Measurements from ENCODE around the gene NR2C2AP. TPM values are rescaled to one million over a fixed set of nuclear protein-coding genes. Genes with fewer than 3 reads are reported as not detected.
"Not testable (repeated sequence)": the region's sequence is repeated elsewhere in the genome, so short reads cannot be mapped to it uniquely, and the experiment has no call there.

NR2C2AP gene
- total RNA-seq, 1 donor from 2014 or later: 48.3 TPM

DNA sequence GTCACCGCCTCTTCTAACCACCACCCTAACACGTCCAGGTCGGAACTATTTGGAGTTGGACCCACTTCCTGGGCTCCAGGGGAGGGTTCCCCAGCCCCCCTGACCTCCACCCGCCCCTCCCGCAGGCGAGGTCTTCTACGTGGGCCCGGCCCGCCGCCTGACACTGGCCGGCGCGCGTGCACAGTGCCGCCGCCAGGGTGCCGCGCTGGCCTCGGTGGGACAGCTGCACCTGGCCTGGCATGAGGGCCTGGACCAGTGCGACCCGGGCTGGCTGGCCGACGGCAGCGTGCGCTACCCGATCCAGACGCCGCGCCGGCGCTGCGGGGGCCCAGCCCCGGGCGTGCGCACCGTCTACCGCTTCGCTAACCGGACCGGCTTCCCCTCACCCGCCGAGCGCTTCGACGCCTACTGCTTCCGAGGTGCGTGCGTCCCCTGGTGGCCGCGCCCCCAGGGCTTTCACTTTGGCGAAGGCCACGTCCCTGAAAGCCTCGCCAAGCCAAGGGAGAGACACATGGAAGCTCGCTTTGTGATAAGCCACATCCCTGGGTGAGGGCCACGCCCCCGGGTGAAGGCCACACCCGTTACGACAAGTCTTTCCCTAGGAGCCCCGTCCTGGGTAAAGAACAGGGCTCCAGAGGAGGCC lies 21.8 kb upstream of the NR2C2AP start:
- Mint-ChIP-seq H3K4me3 (peak overlapping the region; percentile 80), H3K4me1 (no peaks in the 10 kb centered on the region), H3K36me3 (ENCODE audit: low read depth) (no peaks in the 10 kb centered on the region), H3K27me3 (peaks cover 18% of the 10 kb centered on the region), H3K9me3 (no peaks in the 10 kb centered on the region), H3K27ac (peak overlapping the region; percentile 34)
- intact Hi-C loops (cut with micrococcal nuclease): loop anchor here (1.0 kb wide), 1 partner anchor 79 kb away; no protein-coding TSS in a partner anchor
- DNase-seq: peak; percentile 94

DNA sequence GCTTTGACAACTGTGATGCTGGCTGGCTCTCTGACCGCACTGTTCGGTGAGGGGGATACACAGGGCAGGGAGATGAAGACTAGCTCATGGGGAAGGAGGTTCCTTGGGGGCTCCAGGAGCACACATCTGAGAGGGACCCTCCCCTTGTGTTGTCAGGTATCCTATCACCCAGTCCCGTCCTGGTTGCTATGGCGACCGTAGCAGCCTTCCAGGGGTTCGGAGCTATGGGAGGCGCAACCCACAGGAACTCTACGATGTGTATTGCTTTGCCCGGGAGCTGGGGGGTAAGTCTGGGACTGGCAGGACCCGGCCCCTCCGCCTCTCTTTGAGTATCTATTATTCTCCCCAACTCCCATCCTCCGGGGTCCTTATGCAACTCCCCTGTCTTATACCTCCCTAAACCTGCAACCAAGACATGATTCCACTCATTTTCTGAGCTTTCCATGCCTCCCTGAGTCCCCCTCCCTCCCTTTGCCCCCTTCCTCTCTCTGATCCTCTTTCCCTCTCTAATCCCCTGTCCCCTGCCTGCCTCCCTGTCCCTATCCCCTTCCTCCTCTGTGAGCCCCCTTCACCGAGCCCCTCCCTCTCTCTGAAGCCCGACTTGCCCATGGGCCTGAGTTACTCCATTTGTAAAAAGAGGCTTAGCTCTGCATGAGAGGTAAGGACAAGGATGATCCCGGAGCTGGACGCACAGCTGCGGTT lies 21.1 kb upstream of the NR2C2AP start:
- Mint-ChIP-seq H3K27ac (no peak overlapping the region), H3K4me1 (no peaks in the 10 kb centered on the region), H3K9me3 (no peaks in the 10 kb centered on the region), H3K4me3 (peak overlapping the region; percentile 63), H3K36me3 (ENCODE audit: low read depth) (no peaks in the 10 kb centered on the region), H3K27me3 (peaks cover 18% of the 10 kb centered on the region)
- DNase-seq: no peak
- intact Hi-C loops (cut with micrococcal nuclease): no loop called here

- intact Hi-C loops (cut with micrococcal nuclease): no loop called here
- Mint-ChIP-seq H3K4me1 (no peaks in the 10 kb centered on the region), H3K9me3 (no peaks in the 10 kb centered on the region), H3K36me3 (ENCODE audit: low read depth) (no peaks in the 10 kb centered on the region), H3K27me3 (peaks cover 20% of the 10 kb centered on the region), H3K4me3 (no peak overlapping the region), H3K27ac (no peak overlapping the region)
- DNase-seq: no peak
These were observed 20.4 kb upstream of the NR2C2AP start for GRCh38 chr19:19223636-19224035.

DNA sequence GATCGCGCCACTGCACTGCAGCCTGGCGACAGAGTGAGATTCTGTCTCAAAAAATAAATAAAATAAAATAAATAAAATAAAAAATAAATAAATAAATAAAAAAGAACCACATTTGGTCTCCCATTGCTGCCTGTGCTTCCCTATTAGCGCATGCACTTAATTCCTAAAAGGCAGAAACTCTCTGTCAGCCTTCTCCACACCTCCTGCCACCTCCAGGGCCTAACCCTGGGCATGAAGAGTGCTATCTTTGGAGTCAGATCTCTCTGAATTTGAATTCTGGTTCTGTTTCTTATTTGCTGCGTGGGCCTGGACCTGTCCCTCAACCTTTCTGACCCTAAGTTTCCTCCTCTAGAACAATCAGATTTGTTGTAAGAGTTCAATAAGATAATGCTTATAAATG lies 19.8 kb upstream of the NR2C2AP start:
- intact Hi-C loops (cut with micrococcal nuclease): no loop called here
- DNase-seq: no peak
- Mint-ChIP-seq H3K27ac (no peak overlapping the region), H3K4me1 (no peaks in the 10 kb centered on the region), H3K27me3 (peaks cover 20% of the 10 kb centered on the region), H3K4me3 (no peak overlapping the region), H3K36me3 (ENCODE audit: low read depth) (no peaks in the 10 kb centered on the region), H3K9me3 (no peaks in the 10 kb centered on the region)

- H3K27ac Mint-ChIP-seq; H3K9me3 Mint-ChIP-seq; H3K4me1 Mint-ChIP-seq; H3K4me3 Mint-ChIP-seq; H3K36me3 Mint-ChIP-seq (ENCODE audit: low read depth); DNase-seq; intact Hi-C loops (cut with micrococcal nuclease): not testable (repeated sequence)
- H3K27me3 Mint-ChIP-seq: peaks cover 20% of the 10 kb centered on the region
These were observed 17.8 kb upstream of the NR2C2AP start for GRCh38 chr19:19221000-19221399.

DNA sequence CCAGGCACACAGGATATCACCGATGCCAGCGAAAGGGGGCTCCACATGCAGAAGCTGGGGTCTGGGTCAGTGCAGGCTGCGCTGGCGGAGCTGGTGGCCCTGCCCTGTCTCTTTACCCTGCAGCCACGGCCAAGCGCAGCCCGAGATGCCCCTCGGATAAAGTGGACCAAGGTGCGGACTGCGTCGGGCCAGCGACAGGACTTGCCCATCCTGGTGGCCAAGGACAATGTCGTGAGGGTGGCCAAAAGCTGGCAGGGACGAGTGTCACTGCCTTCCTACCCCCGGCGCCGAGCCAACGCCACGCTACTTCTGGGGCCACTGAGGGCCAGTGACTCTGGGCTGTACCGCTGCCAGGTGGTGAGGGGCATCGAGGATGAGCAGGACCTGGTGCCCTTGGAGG lies 15.7 kb upstream of the NR2C2AP start:
- intact Hi-C loops (cut with micrococcal nuclease): no loop called here
- H3K4me1 Mint-ChIP-seq: peaks cover 5% of the 10 kb centered on the region
- H3K9me3 Mint-ChIP-seq: no peaks in the 10 kb centered on the region
- no peak overlapping the region for H3K27ac Mint-ChIP-seq
- H3K4me3 Mint-ChIP-seq: no peak overlapping the region
- DNase-seq: no peak
- peaks cover 19% of the 10 kb centered on the region for H3K27me3 Mint-ChIP-seq
- H3K36me3 Mint-ChIP-seq (ENCODE audit: low read depth): no peaks in the 10 kb centered on the region

- no peak overlapping the region for H3K27ac Mint-ChIP-seq
- DNase-seq: no peak
- intact Hi-C loops (cut with micrococcal nuclease): no loop called here
- peaks cover 5% of the 10 kb centered on the region for H3K4me1 Mint-ChIP-seq
- H3K27me3 Mint-ChIP-seq: peaks cover 26% of the 10 kb centered on the region
- no peaks in the 10 kb centered on the region for H3K36me3 Mint-ChIP-seq (ENCODE audit: low read depth)
- no peaks in the 10 kb centered on the region for H3K9me3 Mint-ChIP-seq
- no peak overlapping the region for H3K4me3 Mint-ChIP-seq
These were observed 13.9 kb upstream of the NR2C2AP start for GRCh38 chr19:19217099-19217498.

- no peak overlapping the region for H3K4me3 Mint-ChIP-seq
- H3K9me3 Mint-ChIP-seq: no peaks in the 10 kb centered on the region
- H3K27ac Mint-ChIP-seq: no peak overlapping the region
- no peaks in the 10 kb centered on the region for H3K36me3 Mint-ChIP-seq (ENCODE audit: low read depth)
- H3K27me3 Mint-ChIP-seq: peaks cover 34% of the 10 kb centered on the region
- DNase-seq: no peak
- H3K4me1 Mint-ChIP-seq: peaks cover 5% of the 10 kb centered on the region
- intact Hi-C loops (cut with micrococcal nuclease): no loop called here
These were observed 12.6 kb upstream of the NR2C2AP start for GRCh38 chr19:19215792-19216191.

GRCh38 chr19:19214892-19215291 lies 11.7 kb upstream of the NR2C2AP start:
- peak; percentile 84 for DNase-seq
- Mint-ChIP-seq H3K9me3 (no peaks in the 10 kb centered on the region), H3K4me1 (peaks cover 5% of the 10 kb centered on the region), H3K4me3 (no peak overlapping the region), H3K27ac (no peak overlapping the region), H3K36me3 (ENCODE audit: low read depth) (no peaks in the 10 kb centered on the region), H3K27me3 (peaks cover 36% of the 10 kb centered on the region)
- intact Hi-C loops (cut with micrococcal nuclease): no loop called here

DNA sequence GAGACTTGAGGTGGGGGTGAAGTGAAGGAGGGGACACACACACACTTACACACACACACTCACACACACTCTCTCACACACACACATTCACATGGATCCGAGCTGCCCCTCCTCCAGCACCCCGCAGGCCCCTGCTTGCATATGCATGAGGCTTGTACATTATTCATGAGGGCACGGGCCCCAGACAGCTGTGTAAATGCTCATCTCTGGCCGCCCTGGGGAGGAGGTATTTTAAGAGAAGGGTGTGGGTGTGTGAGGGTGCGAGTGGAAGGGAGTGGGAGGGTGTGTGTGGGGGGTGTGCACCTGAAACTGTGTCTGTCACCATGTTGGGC lies 10.9 kb upstream of the NR2C2AP start:
- intact Hi-C loops (cut with micrococcal nuclease): no loop called here
- no peak overlapping the region for H3K4me3 Mint-ChIP-seq
- peaks cover 5% of the 10 kb centered on the region for H3K4me1 Mint-ChIP-seq
- H3K36me3 Mint-ChIP-seq (ENCODE audit: low read depth): no peaks in the 10 kb centered on the region
- no peaks in the 10 kb centered on the region for H3K9me3 Mint-ChIP-seq
- H3K27me3 Mint-ChIP-seq: peaks cover 36% of the 10 kb centered on the region
- no peak overlapping the region for H3K27ac Mint-ChIP-seq
- no peak for DNase-seq

GRCh38 chr19:19213426-19214158 lies 10.4 kb upstream of the NR2C2AP start:
- no peak for DNase-seq
- intact Hi-C loops (cut with micrococcal nuclease): no loop called here
- H3K9me3 Mint-ChIP-seq: no peaks in the 10 kb centered on the region
- H3K27ac Mint-ChIP-seq: no peak overlapping the region
- peaks cover 34% of the 10 kb centered on the region for H3K27me3 Mint-ChIP-seq
- H3K4me3 Mint-ChIP-seq: no peak overlapping the region
- H3K36me3 Mint-ChIP-seq (ENCODE audit: low read depth): no peaks in the 10 kb centered on the region
- peaks cover 5% of the 10 kb centered on the region for H3K4me1 Mint-ChIP-seq

DNA sequence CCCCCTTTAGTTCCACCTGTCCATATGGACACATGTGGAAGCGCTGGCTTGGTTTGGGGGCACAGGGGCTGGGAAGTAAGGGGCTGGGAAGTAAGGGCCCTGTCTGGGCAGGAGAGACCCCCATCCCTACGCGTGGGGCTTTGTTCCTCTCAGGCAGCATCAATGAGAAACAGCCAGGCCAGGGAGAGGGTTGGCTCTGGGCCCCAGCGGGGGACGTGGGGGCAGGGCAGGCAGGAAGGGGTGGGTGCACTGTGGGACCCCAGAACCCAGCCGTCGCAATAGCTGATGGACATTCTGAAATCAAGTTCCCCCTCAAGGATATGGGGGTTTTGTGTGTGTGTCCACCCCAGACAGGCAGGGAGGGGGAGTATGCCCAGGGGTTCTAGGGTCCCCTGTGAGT lies 9.7 kb upstream of the NR2C2AP start:
- H3K4me1 Mint-ChIP-seq: peaks cover 5% of the 10 kb centered on the region
- H3K36me3 Mint-ChIP-seq (ENCODE audit: low read depth): no peaks in the 10 kb centered on the region
- peaks cover 34% of the 10 kb centered on the region for H3K27me3 Mint-ChIP-seq
- DNase-seq: no peak
- H3K4me3 Mint-ChIP-seq: no peak overlapping the region
- intact Hi-C loops (cut with micrococcal nuclease): no loop called here
- H3K27ac Mint-ChIP-seq: no peak overlapping the region
- peaks cover under 1% of the 10 kb centered on the region for H3K9me3 Mint-ChIP-seq

DNA sequence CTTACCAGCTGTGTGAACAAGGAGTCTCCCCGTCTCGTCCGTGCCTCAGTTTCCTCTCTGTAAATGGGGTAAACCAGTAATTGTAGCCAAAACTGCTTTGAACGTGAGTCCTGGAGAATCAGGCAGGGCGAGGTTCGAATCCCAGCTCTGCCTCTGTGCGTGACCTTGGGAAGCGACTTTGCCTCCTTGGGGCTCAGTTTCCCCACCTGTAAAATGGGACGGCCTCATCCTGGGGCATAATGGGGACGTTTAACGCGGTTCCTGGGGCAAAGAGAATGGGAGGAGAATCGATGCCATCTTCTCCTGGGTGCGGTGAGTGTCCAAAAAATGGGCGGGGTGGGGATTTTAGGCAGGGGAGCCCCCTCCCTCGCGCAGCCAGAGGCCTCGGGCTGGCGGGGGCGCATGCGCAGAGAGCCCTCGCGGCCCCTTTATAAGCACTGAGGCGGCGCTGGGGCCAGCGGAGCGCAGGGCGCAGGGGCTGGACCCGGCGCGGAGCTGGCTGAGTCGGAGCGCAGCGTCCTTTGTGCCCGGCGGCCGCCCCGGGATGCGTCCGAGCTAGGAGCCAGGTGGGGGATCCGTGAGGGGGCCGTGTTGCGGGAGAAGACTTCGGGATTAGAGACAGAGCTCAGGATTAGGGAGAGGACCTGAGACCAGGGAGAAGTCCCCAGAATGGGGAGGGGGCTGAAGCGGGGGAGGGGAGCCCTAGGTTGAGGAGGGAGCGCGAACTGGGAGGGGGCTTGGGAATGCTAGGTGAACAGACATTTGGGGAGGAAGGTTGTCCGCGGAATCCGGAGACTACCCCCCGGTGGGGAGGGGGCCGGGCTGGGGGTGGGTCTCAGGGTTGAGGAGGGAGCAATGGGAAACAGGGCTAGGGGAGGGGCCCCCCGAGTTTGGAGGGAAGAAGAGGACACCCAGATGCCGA lies 8.5 kb upstream of the NR2C2AP start, which contains the start of gene NCAN:
Gene NCAN (plus strand): TSS at position 460 of the 922 bp plus-strand sequence. CDS start 4,996 bp downstream, outside the sequence.
- peaks cover 17% of the 10 kb centered on the region for H3K4me1 Mint-ChIP-seq
- peaks cover 8% of the 10 kb centered on the region for H3K9me3 Mint-ChIP-seq
- no peak for DNase-seq
- H3K27me3 Mint-ChIP-seq: peaks cover 34% of the 10 kb centered on the region
- peaks cover 3% of the 10 kb centered on the region for H3K36me3 Mint-ChIP-seq (ENCODE audit: low read depth)
- H3K27ac Mint-ChIP-seq: no peak within 1 kb of the TSS
- intact Hi-C loops (cut with micrococcal nuclease): no loop called here
- H3K4me3 Mint-ChIP-seq: no peak within 1 kb of the TSS

All from activated CD4-positive, alpha-beta T cell treated with anti-CD3 and anti-CD28 coated beads, Interleukin-2, amount 10 ng/mL, durations not matched to agents 24 days and 14 days (primary cell).